ENCODE results near the gene ZBTB47.

Gene ZBTB47

GRCh38 chr3:42653560-42654330 lies at the start of gene ZBTB47:
TSS of gene ZBTB47 (plus strand) at chr3:42653697. CDS start at chr3:42658356, 4,659 bp downstream.
- H3K4me3 ChIP-seq (ENCODE audit: low read depth, low read length): peak within 1 kb of the TSS; percentile 78
- DNase-seq (ENCODE audit: low read depth, low spot score): no peak
- ChIA-PET CTCF (interaction anchor here (0.7 to 3.3 kb wide), 6 partner anchors 12 to 94 kb away, joined by 3 to 36 read pairs (median 4); no protein-coding TSS in a partner anchor), POLR2A (interaction anchor here (0.7 to 2.8 kb wide), 2 partner anchors 16 to 53 kb away, joined by 3 to 15 read pairs; partner anchors contain the start of gene NKTR)
- no peak for TF ChIP-seq CTCF (IDR thresholded peaks at IDR 0.05; ENCODE audit: insufficient read depth, low read length, missing control alignments)

- ChIA-PET CTCF (interaction anchor here (0.9 to 1.0 kb wide), 2 partner anchors 9 to 31 kb away, joined by 3 read pairs; no protein-coding TSS in a partner anchor), POLR2A (no interaction called here)
- no peak for DNase-seq (ENCODE audit: low read depth, low spot score)
- no peak for TF ChIP-seq CTCF (IDR thresholded peaks at IDR 0.05; ENCODE audit: insufficient read depth, low read length, missing control alignments)
- no peak overlapping the region for H3K4me3 ChIP-seq (ENCODE audit: low read depth, low read length)
Observed at GRCh38 chr3:42605546-42606173, 47.8 kb upstream of the ZBTB47 start.

- TF ChIP-seq CTCF (IDR thresholded peaks at IDR 0.05; ENCODE audit: insufficient read depth, low read length, missing control alignments): no peak
- DNase-seq (ENCODE audit: low read depth, low spot score): no peak
- no peak overlapping the region for H3K4me3 ChIP-seq (ENCODE audit: low read depth, low read length)
- ChIA-PET CTCF (no interaction called here), POLR2A (no interaction called here)
Observed at GRCh38 chr3:42608581-42608980, 44.9 kb upstream of the ZBTB47 start.

GRCh38 chr3:42610976-42611375 lies 42.5 kb upstream of the ZBTB47 start:
- CTCF ChIA-PET: interaction anchor here (1.1 to 1.5 kb wide), 2 partner anchors 9 to 13 kb away, joined by 3 to 8 read pairs; no protein-coding TSS in a partner anchor
- TF ChIP-seq CTCF (IDR thresholded peaks at IDR 0.05; ENCODE audit: insufficient read depth, low read length, missing control alignments): no peak
- DNase-seq (ENCODE audit: low read depth, low spot score): no peak
- no peak overlapping the region for H3K4me3 ChIP-seq (ENCODE audit: low read depth, low read length)
- POLR2A ChIA-PET: no interaction called here

- DNase-seq (ENCODE audit: low read depth, low spot score): no peak
- TF ChIP-seq CTCF (IDR thresholded peaks at IDR 0.05; ENCODE audit: insufficient read depth, low read length, missing control alignments): no peak
- POLR2A ChIA-PET: no interaction called here
- no peak overlapping the region for H3K4me3 ChIP-seq (ENCODE audit: low read depth, low read length)
- CTCF ChIA-PET: interaction anchor here (0.9 to 5.6 kb wide), 2 partner anchors 10 to 14 kb away, joined by 3 to 38 read pairs; partner anchors contain the start of gene NKTR
Observed at GRCh38 chr3:42612217-42612616, 41.3 kb upstream of the ZBTB47 start.

DNA sequence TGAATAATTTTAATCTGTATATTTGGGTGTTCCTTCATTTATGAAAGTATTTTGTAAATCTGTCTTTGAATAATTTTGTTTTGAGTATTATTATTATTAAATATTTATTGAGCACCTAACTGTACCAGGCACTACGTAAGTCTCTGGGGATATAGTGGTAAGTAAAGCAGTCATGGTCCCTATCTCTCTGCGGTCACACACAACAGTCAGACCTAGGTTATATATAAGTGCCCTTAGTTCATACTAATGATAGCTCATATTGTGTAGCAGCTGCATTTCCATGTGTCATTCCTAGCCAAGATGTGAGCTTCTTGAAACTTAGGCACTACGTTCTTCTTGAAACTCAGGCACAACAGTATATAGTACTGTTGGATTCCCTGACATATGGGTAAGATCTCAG lies 40.6 kb upstream of the ZBTB47 start:
- no peak overlapping the region for H3K4me3 ChIP-seq (ENCODE audit: low read depth, low read length)
- POLR2A ChIA-PET: no interaction called here
- CTCF ChIA-PET: interaction anchor here (0.6 to 5.6 kb wide), 8 partner anchors 11 to 38 kb away, joined by 3 to 38 read pairs (median 6); partner anchors contain the start of gene NKTR
- no peak for DNase-seq (ENCODE audit: low read depth, low spot score)
- TF ChIP-seq CTCF (IDR thresholded peaks at IDR 0.05; ENCODE audit: insufficient read depth, low read length, missing control alignments): no peak

All from AG04449 (cell line).